Measurements from ENCODE around the gene RBL1. TPM values are rescaled to one million over a fixed set of nuclear protein-coding genes. Genes with fewer than 3 reads are reported as not detected.
"Not testable (repeated sequence)": the region's sequence is repeated elsewhere in the genome, so short reads cannot be mapped to it uniquely, and the experiment has no call there.

Gene RBL1
- total RNA-seq, 1 donor from 2014 or later = 1.9 TPM

DNA sequence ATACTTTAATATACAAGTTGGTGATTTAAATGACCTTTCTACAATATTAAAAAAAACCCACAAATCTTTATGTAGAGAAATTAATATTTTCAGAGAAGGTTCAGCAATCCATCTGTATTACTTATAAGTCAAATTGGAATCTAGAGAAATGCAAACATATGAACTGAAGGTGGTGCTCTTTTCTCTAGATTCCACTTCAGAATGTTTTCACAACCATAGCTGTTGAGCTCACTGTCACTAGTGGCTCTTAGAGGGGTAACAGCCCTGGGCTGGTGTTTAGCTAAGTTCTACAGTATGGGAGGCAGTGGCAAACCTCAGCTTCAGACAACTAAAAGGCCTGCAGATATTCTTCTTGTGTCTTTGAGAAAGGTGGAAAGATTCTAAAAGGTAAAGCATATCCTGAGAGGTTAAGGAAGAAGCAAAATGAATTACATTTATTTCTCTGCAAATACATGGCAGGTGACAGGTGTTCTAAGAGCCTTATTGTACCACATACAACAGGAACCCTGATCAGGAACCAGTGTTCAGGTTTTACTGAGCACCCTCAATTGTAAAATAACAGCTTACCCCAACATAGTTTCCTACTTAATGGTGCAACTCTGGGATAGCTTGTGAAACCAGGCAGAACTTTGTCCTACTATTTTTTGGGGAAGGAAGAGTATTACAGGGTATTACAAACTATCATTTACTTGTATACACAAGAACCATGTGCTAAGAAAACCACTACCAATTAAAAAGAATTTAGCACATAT is 87.7 kb downstream of the RBL1 start:
- no peak for TF ChIP-seq CTCF (IDR thresholded peaks at IDR 0.05)
- intact Hi-C loops (cut with DNase I) = no loop called here
- peaks cover 0 to 11% of the 10 kb centered on the region in 2 donors for H3K36me3 ChIP-seq
- no peak overlapping the region for H3K4me3 ChIP-seq
- H3K27ac ChIP-seq = no peak overlapping the region
- H3K27me3 ChIP-seq = no peaks in the 10 kb centered on the region
- H3K4me1 ChIP-seq = no peaks in the 10 kb centered on the region
- H3K9me3 ChIP-seq = no peaks in the 10 kb centered on the region
- no peak for DNase-seq (ENCODE audit: low spot score in 2 of 2)

GRCh38 chr20:37005062-37005942 is 90.5 kb downstream of the RBL1 start:
- H3K27me3 ChIP-seq; intact Hi-C loops (cut with DNase I); H3K4me3 ChIP-seq; H3K4me1 ChIP-seq; H3K9me3 ChIP-seq; DNase-seq (ENCODE audit: low spot score in 2 of 2): not testable (repeated sequence)
- H3K36me3 ChIP-seq = peaks cover 0 to 11% of the 10 kb centered on the region in 2 donors
- peak overlapping the region in 1 of 2 donors; percentile 10 for H3K27ac ChIP-seq

- DNase-seq (ENCODE audit: low spot score in 2 of 2); intact Hi-C loops (cut with DNase I); H3K4me1 ChIP-seq; H3K27ac ChIP-seq; H3K4me3 ChIP-seq; H3K36me3 ChIP-seq; H3K9me3 ChIP-seq; H3K27me3 ChIP-seq: not testable (repeated sequence)
These were observed 94.2 kb downstream of the RBL1 start for GRCh38 chr20:37001634-37002033.

- H3K4me3 ChIP-seq; H3K27ac ChIP-seq; DNase-seq (ENCODE audit: low spot score in 2 of 2); H3K4me1 ChIP-seq; H3K9me3 ChIP-seq; H3K36me3 ChIP-seq; intact Hi-C loops (cut with DNase I); H3K27me3 ChIP-seq: not testable (repeated sequence)
These were observed 95.6 kb downstream of the RBL1 start for GRCh38 chr20:37000171-37000570.

DNA sequence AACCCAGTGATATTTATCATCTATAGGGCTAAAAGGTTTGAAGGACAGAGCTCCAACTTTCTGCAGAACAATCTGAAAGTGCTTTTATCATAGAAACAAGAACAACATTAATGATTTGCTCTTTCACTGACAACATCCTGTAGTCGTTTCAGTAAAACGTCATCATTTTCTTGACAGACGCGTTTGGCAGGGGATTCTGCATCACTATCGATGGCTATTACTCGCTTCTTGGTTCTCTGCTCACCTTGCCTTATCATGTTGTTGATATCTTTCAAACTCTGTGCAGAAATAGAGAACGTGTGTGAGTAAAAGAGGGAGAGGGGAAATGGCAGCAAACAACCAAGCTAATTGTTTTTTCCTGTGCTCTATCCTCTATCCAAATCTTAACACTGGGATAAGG is 97.1 kb downstream of the RBL1 start:
- H3K4me3 ChIP-seq = no peak overlapping the region
- intact Hi-C loops (cut with DNase I) = no loop called here
- no peak overlapping the region for H3K27ac ChIP-seq
- H3K9me3 ChIP-seq = no peaks in the 10 kb centered on the region
- no peaks in the 10 kb centered on the region for H3K27me3 ChIP-seq
- TF ChIP-seq CTCF (IDR thresholded peaks at IDR 0.05) = no peak
- no peak for DNase-seq (ENCODE audit: low spot score in 2 of 2)
- H3K36me3 ChIP-seq = peaks cover 0 to 5% of the 10 kb centered on the region in 2 donors
- no peaks in the 10 kb centered on the region for H3K4me1 ChIP-seq

DNA sequence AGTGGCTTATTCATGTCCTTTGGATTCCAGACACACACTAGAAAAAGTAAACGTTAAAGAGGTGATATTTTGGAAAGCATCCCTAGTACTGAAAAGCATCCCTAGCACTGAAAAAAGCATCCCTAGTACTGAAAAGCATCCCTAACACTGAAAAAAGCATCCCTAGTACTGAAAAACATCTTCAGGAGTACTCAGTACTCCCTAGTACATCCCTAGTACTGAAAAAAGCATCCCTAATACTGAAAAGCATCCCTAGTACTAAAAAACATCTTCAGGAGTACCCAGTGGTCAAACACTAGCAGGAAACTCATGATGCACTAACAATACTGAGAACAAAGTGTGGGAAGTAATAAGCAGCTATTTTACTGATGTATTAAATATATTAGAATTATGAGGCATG is 98.7 kb downstream of the RBL1 start:
- H3K9me3 ChIP-seq = no peaks in the 10 kb centered on the region
- intact Hi-C loops (cut with DNase I) = no loop called here
- no peaks in the 10 kb centered on the region for H3K4me1 ChIP-seq
- H3K27ac ChIP-seq = no peak overlapping the region
- no peak overlapping the region for H3K4me3 ChIP-seq
- no peak for DNase-seq (ENCODE audit: low spot score in 2 of 2)
- no peaks in the 10 kb centered on the region for H3K36me3 ChIP-seq
- H3K27me3 ChIP-seq = no peaks in the 10 kb centered on the region
- no peak for TF ChIP-seq CTCF (IDR thresholded peaks at IDR 0.05)

DNA sequence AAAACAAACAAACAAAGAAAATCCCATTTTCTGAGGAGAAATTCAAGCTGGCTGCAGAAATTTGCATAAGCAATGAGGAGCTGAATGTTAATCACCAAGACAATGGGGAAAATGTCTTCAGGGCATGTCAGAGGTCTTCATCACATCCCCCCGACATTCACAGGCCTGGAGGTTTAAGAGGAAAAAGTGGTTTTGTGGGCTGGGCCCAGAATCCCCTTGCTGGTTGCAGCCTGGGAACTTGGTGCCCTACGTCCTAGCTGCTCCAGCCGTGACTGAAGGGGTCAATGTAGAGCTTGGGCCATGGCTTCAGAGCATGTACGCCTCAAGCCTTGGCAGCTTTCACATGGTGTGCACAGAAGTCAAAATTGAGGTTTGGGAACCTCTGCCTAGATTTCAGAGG is 101.6 kb downstream of the RBL1 start:
- intact Hi-C loops (cut with DNase I); H3K4me3 ChIP-seq; H3K4me1 ChIP-seq; H3K9me3 ChIP-seq; DNase-seq (ENCODE audit: low spot score in 2 of 2); H3K27ac ChIP-seq; H3K27me3 ChIP-seq; H3K36me3 ChIP-seq: not testable (repeated sequence)
